ENCODE data around the gene SFSWAP.
"Not testable (repeated sequence)": the region's sequence is repeated elsewhere in the genome, so short reads cannot be mapped to it uniquely, and the experiment has no call there.

SFSWAP gene

GRCh38 chr12:131679816-131680215 is 31.1 kb upstream of the SFSWAP start:
- DNase-seq = not testable (repeated sequence)

DNA sequence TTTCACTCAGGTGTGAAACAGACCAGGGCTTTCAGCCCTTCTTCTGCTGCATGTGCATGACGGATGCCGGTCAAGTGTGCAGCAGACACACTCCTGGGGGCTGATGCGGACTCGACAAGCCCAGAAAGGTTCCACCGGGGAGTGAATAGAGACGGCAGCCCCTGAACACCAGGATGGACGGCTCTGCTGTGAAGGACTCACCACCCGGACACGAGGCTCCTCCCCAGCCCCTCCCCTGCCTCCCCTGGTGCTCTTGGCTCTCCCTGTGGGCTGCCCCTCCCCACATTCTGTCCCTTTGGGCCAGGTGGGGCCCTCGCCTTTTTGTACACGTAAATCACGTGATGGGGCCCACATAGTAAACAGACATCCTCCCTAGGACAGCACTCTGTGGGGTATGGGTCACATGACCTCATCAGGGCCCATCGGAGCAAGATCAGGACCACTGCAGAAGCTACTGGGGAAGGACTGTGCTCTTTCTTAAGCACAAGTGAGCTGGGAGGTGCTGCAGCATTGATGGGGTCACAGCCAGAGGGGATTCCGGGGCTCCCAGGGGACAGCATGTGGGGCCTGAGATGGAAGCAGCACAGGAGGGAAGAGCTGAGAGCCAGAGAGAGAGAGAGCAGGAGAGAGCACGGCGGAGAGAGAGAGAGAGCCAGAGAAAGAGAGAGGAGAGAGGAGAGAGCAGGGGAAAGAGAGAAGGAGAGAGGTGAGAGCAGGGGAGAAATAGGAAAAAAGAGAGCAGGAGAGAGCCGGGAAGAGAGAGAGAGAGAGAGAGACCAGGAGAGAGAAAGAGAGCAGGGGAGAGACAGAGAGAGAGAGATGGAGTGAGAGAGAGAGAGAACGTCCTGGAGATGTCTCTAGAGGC is 30.3 kb upstream of the SFSWAP start:
- not testable (repeated sequence) for DNase-seq

DNA sequence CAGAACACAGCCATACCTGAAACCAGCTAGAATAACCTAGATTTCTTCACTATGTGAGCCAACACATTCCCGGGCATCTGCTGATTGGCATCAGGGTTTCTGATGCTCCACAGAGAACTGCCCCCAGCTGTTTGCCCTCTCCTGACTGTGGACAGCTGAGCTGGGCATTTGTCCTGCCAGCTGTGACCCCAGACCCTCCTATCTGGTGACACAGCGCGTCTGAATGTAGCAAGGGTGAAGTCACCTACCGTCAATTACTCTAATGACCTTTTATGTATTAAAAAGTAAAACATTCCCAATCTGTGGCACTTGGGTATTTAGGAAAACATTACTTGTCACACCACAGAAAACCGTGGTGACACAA is 29.7 kb upstream of the SFSWAP start:
- DNase-seq = no peak

DNA sequence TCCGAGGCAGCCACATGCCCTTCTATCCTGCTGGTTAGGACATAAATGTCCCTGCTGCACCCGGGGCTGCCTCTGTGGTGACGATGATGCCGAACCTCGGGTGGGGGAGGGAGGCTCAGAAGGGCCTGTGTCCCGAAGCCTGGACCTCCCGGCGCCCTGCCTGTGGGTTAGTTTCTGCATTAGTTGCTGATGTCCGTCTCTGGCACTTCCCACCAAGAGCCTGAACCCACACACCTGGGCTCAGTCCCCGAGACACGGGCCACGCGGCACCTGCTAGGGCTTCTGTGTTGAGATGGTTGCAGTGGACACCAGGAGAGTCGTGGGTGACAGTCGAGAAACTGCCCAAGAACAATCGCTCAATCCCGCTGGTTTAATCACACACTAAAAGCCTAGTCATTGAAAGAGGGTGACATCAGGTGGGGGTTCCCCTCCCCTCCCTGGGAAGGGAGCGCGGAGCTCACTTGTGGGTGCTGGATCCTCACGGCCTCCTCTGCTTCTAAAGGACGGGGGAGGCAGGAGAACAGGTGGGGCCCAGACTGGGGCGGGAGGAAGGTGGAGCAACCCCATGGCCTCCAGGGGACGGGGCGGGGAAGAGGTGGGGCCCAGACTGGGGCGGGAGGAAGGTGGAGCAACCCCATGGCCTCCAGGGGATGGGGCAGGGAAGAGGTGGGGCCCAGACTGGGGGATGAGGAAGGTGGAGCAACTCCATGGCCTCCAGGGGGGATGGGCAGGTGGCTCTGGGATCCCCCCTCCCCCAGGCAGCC is 29.0 kb upstream of the SFSWAP start:
- not testable (repeated sequence) for DNase-seq

DNA sequence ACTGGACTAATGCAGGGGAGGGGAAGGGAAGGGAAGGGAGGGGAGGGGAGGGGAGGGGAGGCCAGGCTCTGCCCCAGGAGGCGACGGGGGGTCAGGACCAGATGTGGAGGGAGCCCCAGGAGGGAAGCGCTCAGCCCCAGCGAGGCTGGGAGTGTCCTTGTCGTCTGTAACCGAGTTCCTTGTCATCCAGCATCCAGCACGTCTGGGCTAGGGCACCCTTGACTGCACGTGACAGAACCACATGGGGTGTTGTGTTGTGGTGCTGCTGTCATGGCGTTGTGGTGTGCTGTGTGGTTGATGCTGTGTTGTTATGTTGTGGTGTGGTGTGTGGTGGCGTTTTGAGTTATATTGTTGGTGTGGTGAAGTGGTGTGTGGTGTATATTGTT is 28.4 kb upstream of the SFSWAP start:
- no peak for DNase-seq

DNA sequence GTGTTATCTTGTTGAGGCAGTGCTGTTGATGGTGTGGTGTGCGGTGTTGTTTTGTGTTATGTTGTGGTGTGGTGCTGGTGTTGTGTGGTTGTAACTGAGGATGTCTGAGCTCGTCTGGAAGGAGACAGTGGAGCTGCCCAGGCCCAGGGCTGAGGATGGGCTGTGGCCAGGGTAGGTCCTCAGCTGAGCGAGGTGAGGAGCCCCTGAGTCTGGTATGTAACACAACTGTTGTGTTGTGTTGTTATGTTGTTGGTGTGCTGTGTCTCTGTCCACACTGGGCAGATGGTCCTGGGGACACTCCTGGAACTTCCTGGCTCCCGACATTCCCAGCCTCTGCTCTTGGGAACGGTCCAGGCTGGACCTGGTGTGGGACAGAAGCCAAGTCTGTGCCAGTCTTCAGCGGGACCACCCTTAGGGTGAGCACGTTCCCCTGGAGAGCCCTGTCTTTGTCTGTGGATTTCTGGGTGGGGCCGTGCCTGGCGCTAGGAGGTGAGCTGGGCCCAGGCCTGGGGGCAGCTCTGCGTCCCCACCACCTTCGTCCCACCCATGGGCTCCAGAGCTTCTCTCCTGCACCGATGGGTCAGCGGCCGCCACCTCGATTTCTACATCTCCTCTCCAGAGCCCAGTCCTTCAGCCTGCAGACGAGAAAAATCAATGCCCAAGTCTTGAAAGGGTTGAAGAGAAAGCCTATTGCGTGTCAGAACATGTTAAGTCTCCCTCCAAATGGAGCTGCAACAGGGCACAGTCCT is 27.4 kb upstream of the SFSWAP start:
- DNase-seq = no peak

DNA sequence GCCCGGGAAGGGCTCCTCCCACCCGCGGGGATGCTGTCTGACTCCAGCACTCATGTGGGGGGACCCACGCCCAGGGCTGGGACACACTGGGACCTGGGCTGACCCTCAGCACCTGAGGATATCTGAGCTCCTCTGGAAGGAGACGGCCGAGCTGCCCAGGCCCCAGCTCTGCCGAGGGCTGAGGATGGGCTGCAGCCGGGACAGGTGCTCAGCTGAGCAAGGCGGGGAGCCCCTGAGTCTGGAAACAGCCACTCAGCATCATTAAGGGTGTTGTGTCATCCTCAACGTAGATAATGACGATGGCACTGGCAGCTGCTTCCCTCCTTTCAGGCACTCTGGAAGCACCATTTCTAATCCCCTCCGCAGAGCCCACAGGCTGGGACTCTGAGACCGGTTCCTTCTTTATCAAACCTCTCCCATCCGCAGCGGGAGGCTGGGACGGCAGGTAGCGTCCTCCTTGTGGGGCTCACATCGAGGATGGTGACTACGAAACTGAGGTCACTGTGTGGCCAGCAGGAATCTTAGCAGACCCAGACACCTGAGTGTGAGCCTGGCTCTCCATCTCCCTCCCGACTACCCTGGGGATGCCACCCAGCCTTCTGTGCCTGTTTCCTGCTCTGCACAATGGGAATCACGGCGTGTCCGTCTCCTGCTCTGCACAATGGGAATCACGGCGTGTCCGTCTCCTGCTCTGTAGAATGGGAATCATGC is 26.7 kb upstream of the SFSWAP start:
- DNase-seq = no peak

- no peak for DNase-seq
These were observed 23.4 kb upstream of the SFSWAP start for GRCh38 chr12:131687346-131688125.

DNA sequence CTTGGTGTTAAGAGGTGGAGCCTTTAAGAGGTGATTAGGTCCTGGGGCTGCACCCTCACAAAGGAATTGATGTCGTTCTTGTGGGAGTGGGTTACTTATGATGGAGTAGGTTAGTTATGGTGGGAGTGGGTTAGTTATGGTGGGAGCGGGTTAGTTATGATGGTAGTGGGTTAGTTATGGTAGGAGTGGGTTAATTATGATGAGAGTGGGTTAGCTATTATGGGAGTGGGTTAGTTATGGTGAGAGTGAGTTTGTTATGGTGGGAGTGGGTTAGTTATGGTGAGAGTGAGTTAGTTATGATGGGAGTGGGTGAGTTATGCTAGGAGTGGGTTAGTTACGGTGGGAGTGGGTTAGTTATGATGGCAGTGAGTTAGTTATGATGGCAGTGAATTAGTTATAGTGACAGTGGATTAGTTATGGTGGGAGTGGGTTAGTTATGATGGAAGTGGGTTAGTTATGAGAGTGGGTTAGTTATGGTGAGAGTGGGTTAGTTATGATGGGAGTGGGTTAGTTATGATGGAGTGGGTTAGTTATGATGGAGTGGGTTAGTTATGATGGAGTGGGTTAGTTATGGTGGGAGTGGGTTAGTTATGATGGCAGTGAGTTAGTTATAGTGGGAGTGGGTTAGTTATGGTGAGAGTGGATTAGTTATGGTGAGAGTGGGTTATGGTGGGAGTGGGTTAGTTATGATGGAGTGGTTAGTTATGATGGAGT is 22.6 kb upstream of the SFSWAP start:
- no peak for DNase-seq

DNA sequence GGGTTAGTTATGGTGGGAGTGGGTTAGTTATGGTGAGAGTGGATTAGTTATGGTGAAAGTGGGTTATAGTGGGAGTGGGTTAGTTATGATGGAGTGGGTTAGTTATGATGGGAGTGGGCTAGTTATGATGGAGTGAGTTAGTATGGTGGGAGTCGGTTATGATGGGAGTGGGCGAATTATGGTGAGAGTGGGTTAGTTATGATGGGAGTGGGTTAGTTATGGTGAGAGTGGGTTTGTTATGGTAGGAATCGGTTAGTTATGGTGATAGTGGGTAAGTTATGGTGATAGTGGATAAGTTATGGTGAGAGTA is 22.1 kb upstream of the SFSWAP start:
- DNase-seq = no peak

GRCh38 chr12:131690320-131690719 is 20.6 kb upstream of the SFSWAP start:
- no peak for DNase-seq

DNA sequence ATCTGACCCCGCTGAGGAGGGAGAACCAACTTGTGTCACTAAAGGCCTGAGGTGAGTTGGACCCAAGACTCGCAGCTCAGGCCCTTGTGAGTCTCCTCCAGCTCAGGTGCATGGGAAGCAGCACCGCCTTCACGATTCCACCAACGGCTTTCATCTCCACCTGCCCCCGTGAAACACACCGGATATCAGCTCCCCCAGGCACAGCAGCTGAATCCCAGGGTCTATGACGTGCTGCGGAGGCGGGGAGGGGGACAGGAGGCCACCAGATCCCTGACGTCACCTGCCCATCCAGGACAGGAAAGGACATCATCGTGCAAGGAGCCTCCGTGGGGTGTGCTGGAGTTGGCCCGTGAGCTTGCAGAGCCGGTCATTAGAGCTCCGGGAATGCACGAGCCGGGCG is 18.5 kb upstream of the SFSWAP start:
- no peak for DNase-seq

DNA sequence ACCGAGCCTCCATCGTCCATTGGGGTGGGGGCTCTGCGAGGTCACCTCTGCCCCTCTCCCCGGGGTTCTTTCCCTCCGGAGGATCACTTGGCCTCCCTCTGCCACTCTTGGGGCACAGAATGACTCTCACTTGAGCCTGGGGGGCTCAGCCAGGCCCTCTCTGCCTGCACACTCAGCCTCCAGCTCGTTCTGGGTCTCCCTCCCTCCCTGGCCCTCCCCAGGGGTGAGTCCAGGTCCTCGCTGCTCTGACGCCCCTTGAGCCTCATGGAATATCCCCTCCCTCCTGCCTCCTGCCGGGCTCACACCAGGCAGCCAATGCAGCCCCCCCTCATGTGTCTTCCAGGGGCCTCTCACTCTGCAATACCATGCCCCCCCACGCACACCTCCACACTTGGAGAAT is 17.7 kb upstream of the SFSWAP start:
- DNase-seq = no peak

DNA sequence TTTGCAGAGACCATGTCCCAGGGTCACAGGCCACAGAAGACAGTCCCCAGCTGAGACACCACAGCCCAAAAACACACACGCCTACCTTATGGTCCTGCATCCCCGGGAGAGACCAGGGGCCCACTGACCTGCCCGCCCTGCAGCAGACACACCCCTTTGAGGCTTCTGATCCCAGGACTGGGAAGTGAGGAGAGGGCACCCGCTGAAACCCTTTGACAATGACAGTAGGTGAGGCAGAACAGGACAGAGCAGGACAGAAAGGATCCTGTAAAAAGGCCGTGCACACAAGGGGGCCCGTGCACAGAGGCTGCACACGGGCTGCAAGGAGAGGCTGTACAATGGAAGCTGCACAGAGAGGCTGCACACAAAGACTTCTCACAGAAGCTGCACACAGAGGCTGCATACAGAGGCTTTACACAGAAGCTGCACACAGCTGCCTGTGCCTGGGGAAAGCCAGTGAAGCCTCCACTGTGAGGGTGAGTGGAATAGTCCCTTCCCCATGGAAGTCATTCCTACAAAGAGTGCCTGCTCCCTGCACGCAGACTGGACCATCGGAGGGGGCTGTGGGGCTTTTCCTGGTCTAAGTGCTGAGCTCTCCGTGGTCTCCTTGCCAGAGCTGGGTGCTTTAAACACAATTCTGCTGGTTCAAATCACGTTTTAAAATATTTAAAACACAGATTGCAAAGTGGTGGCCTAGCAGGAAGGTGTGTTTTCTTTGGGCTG is 16.6 kb upstream of the SFSWAP start:
- DNase-seq = no peak

GRCh38 chr12:131695968-131696367 is 14.9 kb upstream of the SFSWAP start:
- DNase-seq = no peak

- no peak for DNase-seq
These were observed 12.6 kb upstream of the SFSWAP start for GRCh38 chr12:131698286-131698685.

GRCh38 chr12:131699434-131699833 is 11.5 kb upstream of the SFSWAP start:
- no peak for DNase-seq

DNA sequence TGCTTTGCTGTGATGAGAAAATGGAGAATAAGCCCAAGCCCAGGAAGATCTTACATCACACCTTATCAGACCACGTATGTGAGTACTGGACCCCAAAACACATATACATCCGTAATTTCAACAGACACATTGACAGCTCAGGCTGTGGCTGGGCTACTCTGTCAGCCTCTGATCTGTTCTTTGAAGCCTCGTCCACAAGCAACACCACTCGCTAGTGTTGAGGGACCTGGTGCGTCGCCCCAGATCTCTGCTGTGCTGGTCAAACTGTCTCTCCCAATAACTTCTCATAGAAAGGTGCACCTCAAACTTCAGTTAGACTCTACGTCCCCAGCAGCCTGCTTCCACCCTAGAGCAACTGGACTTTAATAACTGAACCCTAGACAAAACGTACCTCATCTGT is 10.6 kb upstream of the SFSWAP start:
- DNase-seq = no peak

- DNase-seq = no peak
These were observed 9.0 kb upstream of the SFSWAP start for GRCh38 chr12:131701705-131702572.

- DNase-seq = no peak
These were observed 8.4 kb upstream of the SFSWAP start for GRCh38 chr12:131702573-131702877.
